PC-3 (cell line): Measurements from ENCODE around the gene ADAM12. TPM values are rescaled to one million over a fixed set of nuclear protein-coding genes. Genes with fewer than 3 reads are reported as not detected.

Experiments used
- ATAC-seq: fragments of 200-7000 bp; cut with Tn5 transposase; 2 replicates; pipeline ENCODE4 v1.9.1; 2020; ENCODE audit warnings: mild to moderate bottlenecking, moderate library complexity
- BruUV-seq: library from RNA; stranded (reverse); fragments of 400-500 nt; replicated peaks from 2 replicates; lab custom pipeline; 2021; lab: Mats Ljungman, UMichigan
- CTCF ChIA-PET: fragments of 300-600 bp; sonication (Branson Sonifier 250); formaldehyde crosslinking; loops from one replicate; lab custom pipeline; 2022; ENCODE audit warnings: antibody characterized with exemption; lab: Charles Lee
- POLR2A ChIA-PET: fragments of 300-600 bp; sonication (Branson Sonifier 250); formaldehyde crosslinking; loops from one replicate; lab custom pipeline; 2022; ENCODE audit warnings: antibody characterized with exemption; ENCODE audit not compliant: unreplicated experiment; lab: Charles Lee
- DNase-seq: peaks from one replicate; pipeline ENCODE4 v3.0.0-alpha.2; 2015
- H2AFZ ChIP-seq: fragments of 300-600 bp; sonication (generic); 2 replicates; pipeline ENCODE4 v1.6.0; 2016; ENCODE audit warnings: antibody characterized with exemption, low read length
- H3F3A ChIP-seq: fragments of 300-600 bp; sonication (generic); one replicate; pipeline ENCODE4 v1.6.0; 2017; ENCODE audit warnings: antibody characterized with exemption, low read length, control low read depth, mild to moderate bottlenecking; ENCODE audit not compliant: unreplicated experiment
- H3K27ac ChIP-seq: fragments of 300-600 bp; sonication (generic); 2 replicates; pipeline ENCODE4 v1.5.1; 2016; ENCODE audit warnings: mild to moderate bottlenecking, low read length
- H3K27me3 ChIP-seq: fragments of 300-600 bp; sonication (generic); 2 replicates; pipeline ENCODE4 v1.6.1; 2016; ENCODE audit warnings: low read length, mixed read lengths
- H3K36me3 ChIP-seq: fragments of 300-600 bp; sonication (generic); 2 replicates; pipeline ENCODE4 v1.6.1; 2016; ENCODE audit warnings: low read depth, mixed run types, low read length, mixed read lengths
- H3K4me1 ChIP-seq: fragments of 300-600 bp; sonication (generic); 2 replicates; pipeline ENCODE4 v1.5.1; 2016; ENCODE audit warnings: low read length; ENCODE audit not compliant: insufficient read depth
- H3K4me2 ChIP-seq: fragments of 300-600 bp; sonication (generic); 2 replicates; pipeline ENCODE4 v1.6.0; 2016; ENCODE audit warnings: low read length
- H3K4me3 ChIP-seq: fragments of 300-600 bp; sonication (generic); 2 replicates; pipeline ENCODE4 v1.5.1; 2016; ENCODE audit warnings: mild to moderate bottlenecking, low read length, mixed read lengths
- H3K79me2 ChIP-seq: fragments of 300-600 bp; sonication (generic); 2 replicates; pipeline ENCODE4 v1.6.1; 2017; ENCODE audit warnings: low read length, mixed read lengths
- H3K9ac ChIP-seq: fragments of 300-600 bp; sonication (generic); 2 replicates; pipeline ENCODE4 v1.6.0; 2016; ENCODE audit warnings: mild to moderate bottlenecking, low read length
- H3K9me2 ChIP-seq: fragments of 300-600 bp; sonication (generic); replicated peaks from 2 replicates; pipeline ENCODE4 v1.6.1; 2016; ENCODE audit warnings: mixed run types, low read length, mixed read lengths
- H3K9me3 ChIP-seq: fragments of 300-600 bp; sonication (generic); 2 replicates; pipeline ENCODE4 v1.6.1; 2016; ENCODE audit warnings: low read length, mixed read lengths
- H4K20me1 ChIP-seq: fragments of 300-600 bp; sonication (generic); 2 replicates; pipeline ENCODE4 v1.6.1; 2016; ENCODE audit warnings: low read length, mixed read lengths
- CTCF ChIP-seq: fragments of 300-600 bp; sonication (generic); conservative IDR thresholded peaks from 2 replicates; pipeline ENCODE4 v1.5.1; 2017; ENCODE audit warnings: antibody characterized with exemption, low read depth, mild to moderate bottlenecking, low read length
- EZH2 ChIP-seq: fragments of 300-600 bp; sonication (generic); IDR thresholded peaks from one replicate; pipeline ENCODE4 v1.6.1; 2017; ENCODE audit warnings: antibody characterized with exemption, mild to moderate bottlenecking, low read length; ENCODE audit not compliant: unreplicated experiment
- EZH2phosphoT487 ChIP-seq: fragments of 300-600 bp; sonication (generic); IDR thresholded peaks from 2 replicates; pipeline ENCODE4 v1.6.1; 2018; ENCODE audit warnings: mild to moderate bottlenecking, antibody characterized with exemption, low read length, borderline replicate concordance
- intact Hi-C: fragments of 100-400 bp; cut with micrococcal nuclease; formaldehyde crosslinking; loops from 2 replicates; pipeline ENCODE4 v1.9.0; 2023
- total RNA-seq: library from RNA; depleted of rRNA; stranded (reverse); fragments of >200 nt; gene quantifications from 2 replicates; pipeline ENCODE4 v1.2.3, GENCODE V29; 2014

ADAM12 gene
- total RNA-seq, 1 experiment from 2014 or later: 3.4 TPM

GRCh38 chr10:126398383-126398743 lies 10.1 kb upstream of the ADAM12 start:
- CTCF ChIA-PET: no interaction called here
- POLR2A ChIA-PET: no interaction called here

GRCh38 chr10:126397640-126398382 lies 9.5 kb upstream of the ADAM12 start:
- Histone ChIP-seq H3K27me3 (no peaks in the 10 kb centered on the region), H3K36me3 (no peaks in the 10 kb centered on the region), H4K20me1 (no peaks in the 10 kb centered on the region), H3K4me3 (peak overlapping the region; percentile 36; the same call in 1 of the 2 replicates), H3K9ac (peak overlapping the region; percentile 71), H3K4me2 (peak overlapping the region; percentile 75), H3K27ac (peak overlapping the region; percentile 96), H2AFZ (no peak overlapping the region), H3K9me2 (no peaks in the 10 kb centered on the region), H3K9me3 (no peaks in the 10 kb centered on the region), H3K4me1 (peaks cover 25% of the 10 kb centered on the region), H3F3A (peaks cover 6% of the 10 kb centered on the region), H3K79me2 (no peaks in the 10 kb centered on the region)
- peak; percentile 92 for DNase-seq
- intact Hi-C loops: loop anchor here (5.0 kb wide), 1 partner anchor 64 kb away; no protein-coding TSS in a partner anchor
- TF ChIP-seq EZH2: no peak
- ATAC-seq: peak; percentile 98
- no TSS peak for BruUV-seq
- ChIA-PET CTCF (no interaction called here), POLR2A (no interaction called here)

More at GRCh38 chr10:126398383-126398743, 10.1 kb upstream of the ADAM12 start:
- Histone ChIP-seq H3K4me3 (no peak overlapping the region), H2AFZ (0 out of 2 replicates have a peak overlapping the region, but pooled peaks have one; percentile 24), H3F3A (peaks cover 6% of the 10 kb centered on the region), H4K20me1 (no peaks in the 10 kb centered on the region), H3K27me3 (no peaks in the 10 kb centered on the region), H3K9ac (no peak overlapping the region), H3K9me3 (no peaks in the 10 kb centered on the region), H3K27ac (peak overlapping the region; percentile 96), H3K4me2 (peak overlapping the region; percentile 63), H3K9me2 (no peaks in the 10 kb centered on the region), H3K36me3 (no peaks in the 10 kb centered on the region), H3K79me2 (no peaks in the 10 kb centered on the region), H3K4me1 (peaks cover 25% of the 10 kb centered on the region)
- intact Hi-C loops: loop anchor here (5.0 kb wide), 1 partner anchor 64 kb away; no protein-coding TSS in a partner anchor
- ATAC-seq (no peak), DNase-seq (no peak)
- no peak for TF ChIP-seq CTCF
- no peak for TF ChIP-seq EZH2
- TF ChIP-seq EZH2phosphoT487: no peak
- BruUV-seq: no TSS peak

- Histone ChIP-seq H2AFZ (no peak overlapping the region), H3K27ac (peak overlapping the region; percentile 96), H3K9me2 (no peaks in the 10 kb centered on the region), H3K4me1 (peaks cover 25% of the 10 kb centered on the region), H3K79me2 (no peaks in the 10 kb centered on the region), H3K9ac (0 out of 2 replicates have a peak overlapping the region, but pooled peaks have one; percentile 71), H3K9me3 (no peaks in the 10 kb centered on the region), H3F3A (peaks cover 6% of the 10 kb centered on the region), H3K27me3 (no peaks in the 10 kb centered on the region), H3K4me3 (no peak overlapping the region), H4K20me1 (no peaks in the 10 kb centered on the region), H3K4me2 (peak overlapping the region; percentile 75), H3K36me3 (no peaks in the 10 kb centered on the region)
- TF ChIP-seq EZH2phosphoT487: no peak
- no peak for TF ChIP-seq EZH2
- no peak for TF ChIP-seq CTCF
- DNase-seq (no peak), ATAC-seq (no peak)
- no TSS peak for BruUV-seq
- ChIA-PET CTCF (no interaction called here), POLR2A (no interaction called here)
- intact Hi-C loops: loop anchor here (5.0 kb wide), 1 partner anchor 65 kb away; no protein-coding TSS in a partner anchor
Observed at GRCh38 chr10:126397156-126397555, 8.9 kb upstream of the ADAM12 start.
